Coronary artery (tissue), 2 donors: ENCODE measurements around the gene NDRG3.

ENCODE experiments used
- DNase-seq: peaks from one replicate; pipeline ENCODE4 v3.0.0-alpha.2; 2017; ENCODE audit warnings: low spot score
- H3K27ac ChIP-seq, 2 donors: fragments of 200-600 bp; sonication (generic); one replicate each; pipeline ENCODE4 v1.5.1; 2016 to 2019
- H3K4me3 ChIP-seq: fragments of 200-600 bp; sonication (generic); 2 replicates; pipeline ENCODE4 v1.5.1; 2016; ENCODE audit warnings: mild to moderate bottlenecking, moderate library complexity
- CTCF ChIP-seq: fragments of 200-600 bp; sonication (generic); IDR thresholded peaks from one replicate; pipeline ENCODE4 v1.5.1; 2019; ENCODE audit warnings: antibody characterized with exemption

NDRG3 gene

GRCh38 chr20:36605399-36606157, 140.3 kb downstream of the NDRG3 start, which contains the start of gene RAB5IF:
Gene RAB5IF, plus strand, starts transcription at chr20:36605779. Its CDS starts 173 bp downstream, at chr20:36605952.
- peak; percentile 99 for DNase-seq
- peak within 1 kb of the TSS; percentile 79 to 89 for H3K27ac ChIP-seq

GRCh38 chr20:36604952-36605398, 140.9 kb downstream of the NDRG3 start:
- peak; percentile 75 for DNase-seq
- TF ChIP-seq CTCF = no peak
- Histone ChIP-seq H3K27ac (peak overlapping the region; percentile 79 to 89), H3K4me3 (peak overlapping the region; percentile 95)

More at GRCh38 chr20:36605399-36606157, 140.3 kb downstream of the NDRG3 start, which contains the start of gene RAB5IF:
- peak; percentile 71 for TF ChIP-seq CTCF
- peak within 1 kb of the TSS; percentile 95 for H3K4me3 ChIP-seq
